Erythroblast (primary cell): ENCODE data around the gene ZNF749.

Experiments used
- GATA1 ChIP-seq: IDR thresholded peaks from 2 replicates; pipeline ENCODE4 v1.6.1; 2011; ENCODE audit warnings: low read depth, mild to moderate bottlenecking, control low read depth, low read length, moderate library complexity
- POLR2A ChIP-seq: IDR thresholded peaks from 2 replicates; pipeline ENCODE4 v1.6.1; 2011; ENCODE audit warnings: mild to moderate bottlenecking, low read length

GRCh38 chr19:57406516-57407123 lies 28.5 kb upstream of the ZNF749 start:
- no peak for TF ChIP-seq POLR2A
- TF ChIP-seq GATA1, result no peak
